NT2/D1 (cell line): ENCODE results near the gene SAMD14.

Experiments used
- DNase-seq: peaks from one replicate; pipeline ENCODE4 v3.0.0-alpha.2; 2011; ENCODE audit warnings: low read depth, low spot score
- H3K27me3 ChIP-seq: 2 replicates; pipeline ENCODE4 v1.6.0; 2011; ENCODE audit warnings: mild to moderate bottlenecking; ENCODE audit not compliant: insufficient read length, insufficient read depth
- H3K36me3 ChIP-seq: 2 replicates; pipeline ENCODE4 v1.6.1; 2011; ENCODE audit warnings: mild to moderate bottlenecking, low read length, mixed read lengths; ENCODE audit not compliant: insufficient read depth, insufficient read length
- H3K4me1 ChIP-seq: 2 replicates; pipeline ENCODE4 v1.5.1; 2011; ENCODE audit not compliant: insufficient read depth, insufficient read length
- H3K4me3 ChIP-seq: 2 replicates; pipeline ENCODE4 v1.5.1; 2011; ENCODE audit warnings: low read depth; ENCODE audit not compliant: insufficient read length
- H3K9ac ChIP-seq: 2 replicates; pipeline ENCODE4 v1.6.0; 2011; ENCODE audit warnings: low read depth; ENCODE audit not compliant: insufficient read length
- H3K9me3 ChIP-seq: 2 replicates; pipeline ENCODE4 v1.5.1; 2011; ENCODE audit warnings: mild to moderate bottlenecking, low read length; ENCODE audit not compliant: insufficient read depth
- SUZ12 ChIP-seq: IDR thresholded peaks from 2 replicates; pipeline ENCODE4 v1.6.1; 2011; ENCODE audit not compliant: insufficient read length, insufficient read depth; ENCODE audit errors: extremely low read depth
- YY1 ChIP-seq: IDR thresholded peaks from 2 replicates; pipeline ENCODE4 v1.6.1; 2011; ENCODE audit not compliant: insufficient read length, insufficient read depth
- ZNF274 ChIP-seq: IDR thresholded peaks from 2 replicates; pipeline ENCODE4 v1.6.1; 2011; ENCODE audit warnings: mild to moderate bottlenecking, low read depth, low read length

Gene SAMD14

DNA sequence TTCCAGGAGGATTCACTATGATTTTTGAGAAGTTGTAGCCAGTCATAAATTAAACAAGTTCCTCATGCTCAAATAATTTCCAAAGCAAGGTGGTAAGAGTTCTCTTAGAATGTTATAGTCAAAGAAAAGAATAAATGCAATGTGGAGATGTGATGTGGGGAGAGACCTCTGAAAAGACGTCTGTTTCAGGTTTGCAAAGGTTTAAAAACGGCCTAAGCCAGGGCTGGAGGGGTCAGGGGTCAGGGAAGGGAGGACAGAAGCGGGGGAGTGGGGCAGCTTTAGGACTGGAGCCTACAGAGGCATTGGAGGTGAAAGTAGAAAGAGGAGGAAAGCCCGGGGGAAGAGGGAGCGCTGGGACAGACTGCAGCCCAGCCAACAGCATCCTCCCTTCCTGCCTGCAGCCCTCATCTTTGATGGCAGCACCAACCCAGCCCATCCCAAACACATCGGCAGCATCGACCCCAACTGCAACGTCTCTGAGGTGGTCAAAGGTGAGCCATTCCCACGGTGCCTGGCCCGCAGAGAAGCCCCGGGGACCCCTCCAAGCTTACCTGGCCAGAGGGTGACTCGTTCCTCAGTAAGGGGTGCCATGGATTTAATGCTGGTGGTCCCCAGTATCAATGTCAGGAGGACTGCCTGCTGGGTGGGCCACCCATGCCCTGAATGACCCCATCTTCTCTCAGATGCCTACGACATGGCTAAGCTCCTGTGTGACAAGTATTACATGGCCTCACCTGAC is 23.4 kb downstream of the SAMD14 start:
- DNase-seq: no peak
- H3K4me3 ChIP-seq: no peak overlapping the region
- H3K9me3 ChIP-seq: no peaks in the 10 kb centered on the region
- H3K27me3 ChIP-seq: no peaks in the 10 kb centered on the region
- no peak for TF ChIP-seq YY1
- TF ChIP-seq SUZ12: no peak
- no peak for TF ChIP-seq ZNF274
- H3K9ac ChIP-seq: no peak overlapping the region
- H3K4me1 ChIP-seq: peaks cover 17% of the 10 kb centered on the region
- peaks cover 33% of the 10 kb centered on the region for H3K36me3 ChIP-seq

DNA sequence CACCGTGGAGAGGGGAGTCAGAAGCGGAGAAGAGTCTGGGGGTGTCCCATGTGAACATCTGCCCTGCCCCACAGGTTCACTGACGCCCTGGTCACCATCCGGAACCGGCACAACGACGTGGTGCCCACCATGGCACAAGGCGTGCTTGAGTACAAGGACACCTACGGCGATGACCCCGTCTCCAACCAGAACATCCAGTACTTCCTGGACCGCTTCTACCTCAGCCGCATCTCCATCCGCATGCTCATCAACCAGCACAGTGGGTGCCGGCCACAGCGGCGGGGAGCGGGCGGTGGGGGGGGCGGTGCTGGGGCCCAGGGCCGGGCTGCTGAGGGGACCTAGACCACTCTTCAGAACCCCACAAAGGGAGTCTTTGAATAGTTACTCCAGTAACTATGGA is 24.1 kb downstream of the SAMD14 start:
- TF ChIP-seq YY1: no peak
- TF ChIP-seq ZNF274: no peak
- no peak for TF ChIP-seq SUZ12
- peaks cover 27% of the 10 kb centered on the region for H3K36me3 ChIP-seq
- H3K9ac ChIP-seq: no peak overlapping the region
- H3K4me1 ChIP-seq: peaks cover 23% of the 10 kb centered on the region
- no peaks in the 10 kb centered on the region for H3K9me3 ChIP-seq
- DNase-seq: no peak
- H3K27me3 ChIP-seq: no peaks in the 10 kb centered on the region
- H3K4me3 ChIP-seq: no peak overlapping the region

DNA sequence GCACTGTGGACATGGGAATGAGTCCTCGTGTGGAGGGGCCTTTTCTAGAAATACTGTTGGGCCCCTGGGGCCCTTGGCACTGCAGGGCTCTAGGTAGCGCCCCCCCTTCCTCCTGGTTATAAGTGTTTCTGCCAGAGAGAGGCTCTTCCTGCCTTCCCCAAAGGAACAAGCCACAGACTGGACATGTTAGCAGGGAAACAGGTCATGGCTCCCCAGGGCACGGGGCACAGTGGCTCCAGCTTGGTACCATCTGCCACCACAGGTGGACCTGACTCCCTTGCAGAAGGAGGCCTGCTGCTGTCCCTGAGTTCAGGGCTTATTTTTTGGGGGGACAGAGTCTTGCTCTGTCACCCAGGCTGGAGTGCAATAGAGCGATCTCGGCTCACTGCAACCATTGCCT is 26.0 kb downstream of the SAMD14 start:
- TF ChIP-seq ZNF274: no peak
- no peak for TF ChIP-seq YY1
- no peak for TF ChIP-seq SUZ12
- H3K4me1 ChIP-seq: peaks cover 33% of the 10 kb centered on the region
- no peaks in the 10 kb centered on the region for H3K9me3 ChIP-seq
- H3K36me3 ChIP-seq: peaks cover 11% of the 10 kb centered on the region
- no peak for DNase-seq
- no peak overlapping the region for H3K4me3 ChIP-seq
- H3K9ac ChIP-seq: no peak overlapping the region
- H3K27me3 ChIP-seq: no peaks in the 10 kb centered on the region

DNA sequence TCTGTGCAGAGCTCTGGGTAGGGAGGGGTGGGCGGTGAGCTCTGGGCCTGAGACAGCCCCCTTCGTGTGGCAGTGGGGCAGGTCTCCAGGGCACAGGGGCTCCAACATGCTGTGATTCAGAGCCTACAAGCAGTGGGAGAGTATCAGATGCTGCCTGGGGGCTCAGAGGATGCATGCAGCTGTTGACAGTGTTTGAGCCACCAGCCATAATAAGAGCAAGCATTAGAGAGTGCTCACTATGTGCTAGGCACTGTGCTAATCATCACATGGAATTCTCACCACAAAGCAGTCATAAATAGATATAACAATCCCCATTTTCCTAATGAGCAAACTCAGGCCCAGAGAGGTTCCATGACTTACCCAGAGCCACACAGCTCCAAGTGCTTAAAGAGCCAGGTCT is 26.7 kb downstream of the SAMD14 start:
- Histone ChIP-seq H3K9ac (no peak overlapping the region), H3K9me3 (no peaks in the 10 kb centered on the region)

DNA sequence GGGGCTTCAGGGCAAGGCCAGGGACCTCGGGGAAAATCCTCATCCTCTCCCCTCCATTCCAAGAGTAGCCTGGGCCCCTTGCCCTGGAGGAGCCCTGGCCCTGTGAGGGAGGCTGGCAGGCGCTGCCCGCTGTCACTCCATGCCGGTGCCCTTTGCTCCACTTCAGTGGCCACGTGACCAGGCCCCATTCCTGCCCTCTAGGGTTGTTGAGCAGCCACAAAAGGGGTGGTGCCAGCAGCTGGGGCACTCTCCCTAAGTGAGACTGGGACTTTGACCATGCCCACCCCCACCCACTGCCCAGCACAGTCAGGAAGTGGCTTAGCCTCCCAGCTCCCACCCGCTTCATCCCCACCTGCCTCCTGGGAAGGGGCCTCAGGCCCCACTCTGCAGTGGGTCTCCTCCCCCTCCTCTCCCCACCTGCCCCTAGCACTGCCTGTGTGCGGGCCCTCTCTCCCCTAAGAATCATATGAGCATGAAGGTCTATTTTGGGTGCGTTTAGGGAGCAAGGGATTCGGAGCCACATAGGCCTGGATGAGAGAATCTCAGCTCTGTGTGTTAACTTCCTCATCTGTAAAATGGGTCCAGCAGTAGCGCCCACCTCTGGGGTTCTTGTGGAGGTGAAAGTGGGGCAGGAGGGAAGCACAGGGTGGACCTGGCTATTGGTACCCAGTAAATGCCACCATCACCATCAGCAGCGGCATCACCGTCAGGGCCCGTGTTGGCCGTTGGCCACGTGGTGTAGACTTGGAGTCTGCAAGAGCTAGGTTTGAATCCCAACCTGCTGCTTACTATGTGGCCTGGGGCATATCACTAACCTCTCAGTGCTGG is 27.6 kb downstream of the SAMD14 start:
- Histone ChIP-seq H3K36me3 (peaks cover 8% of the 10 kb centered on the region), H3K9me3 (no peaks in the 10 kb centered on the region), H3K4me1 (peaks cover 27% of the 10 kb centered on the region), H3K4me3 (no peak overlapping the region), H3K9ac (peak overlapping the region; percentile 63), H3K27me3 (no peaks in the 10 kb centered on the region)
- TF ChIP-seq ZNF274: no peak
- TF ChIP-seq YY1: no peak
- TF ChIP-seq SUZ12: no peak
- DNase-seq: no peak

More for the DNA sequence above, 26.7 kb downstream of the SAMD14 start:
- H3K4me3 ChIP-seq: no peak overlapping the region
- no peaks in the 10 kb centered on the region for H3K27me3 ChIP-seq
- no peak for DNase-seq
- H3K36me3 ChIP-seq: peaks cover 8% of the 10 kb centered on the region
- no peak for TF ChIP-seq YY1
- TF ChIP-seq ZNF274: no peak
- no peak for TF ChIP-seq SUZ12
- peaks cover 33% of the 10 kb centered on the region for H3K4me1 ChIP-seq

DNA sequence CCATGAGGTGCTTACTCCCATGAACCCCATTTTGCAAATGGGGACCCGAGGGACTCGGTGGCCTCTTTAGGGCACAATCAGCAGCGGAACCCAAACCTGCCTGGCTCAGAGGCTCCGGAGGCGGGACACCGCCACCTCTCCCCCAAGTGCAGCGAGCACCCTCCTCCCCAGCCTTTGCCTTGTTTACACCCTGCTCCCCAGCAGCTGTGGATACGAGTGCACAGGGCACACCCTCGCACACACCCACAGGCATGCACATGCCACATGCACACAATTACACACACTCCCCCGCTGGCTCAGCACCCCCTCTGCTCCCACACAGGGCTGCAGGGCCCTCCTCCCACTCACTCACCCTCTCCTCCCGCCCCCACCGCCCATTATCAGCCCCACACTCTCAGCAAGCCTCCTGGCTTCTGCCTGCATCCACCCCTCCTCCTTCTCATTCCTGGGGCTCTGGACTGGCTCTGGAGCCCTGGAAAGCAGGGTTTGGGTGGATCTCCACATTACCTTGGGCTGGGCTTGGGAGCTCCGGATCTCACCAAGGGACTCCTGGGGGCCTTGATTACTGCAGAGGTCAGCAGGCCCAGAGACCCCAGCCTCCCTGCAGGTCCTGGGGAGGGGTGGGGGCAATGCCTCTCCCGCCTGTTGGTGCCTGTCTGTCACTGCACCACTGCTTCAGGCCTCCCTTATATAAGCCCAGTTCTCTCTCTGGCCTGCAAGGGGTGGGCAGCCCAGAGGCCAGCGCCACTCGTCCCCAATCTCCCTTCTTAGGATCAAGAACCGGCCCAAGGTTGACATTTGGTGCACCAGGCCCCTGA is 28.4 kb downstream of the SAMD14 start:
- peaks cover 3% of the 10 kb centered on the region for H3K36me3 ChIP-seq
- no peak for DNase-seq
- H3K4me3 ChIP-seq: peak overlapping the region; percentile 25
- peak overlapping the region; percentile 63 for H3K9ac ChIP-seq
- H3K27me3 ChIP-seq: no peaks in the 10 kb centered on the region
- peaks cover 27% of the 10 kb centered on the region for H3K4me1 ChIP-seq
- H3K9me3 ChIP-seq: no peaks in the 10 kb centered on the region
- no peak for TF ChIP-seq SUZ12
- TF ChIP-seq ZNF274: no peak
- TF ChIP-seq YY1: no peak
